GM23248 (cell line): ENCODE measurements around the gene CAMTA1.

ENCODE experiments used
- EZH2 ChIP-seq: fragments of 200-600 bp; sonication (generic); IDR thresholded peaks from 2 replicates; pipeline ENCODE4 v1.6.1; 2018; ENCODE audit warnings: antibody characterized with exemption, mild to moderate bottlenecking; ENCODE audit not compliant: insufficient read depth, poor library complexity, severe bottlenecking
- EZH2phosphoT487 ChIP-seq: fragments of 200-600 bp; sonication (generic); IDR thresholded peaks from 2 replicates; pipeline ENCODE4 v1.6.1; 2018; ENCODE audit warnings: antibody characterized with exemption, moderate library complexity, mild to moderate bottlenecking, low read depth; ENCODE audit not compliant: insufficient read depth

GRCh38 chr1:6862906-6863305 is 77.7 kb downstream of the CAMTA1 start:
- TF ChIP-seq EZH2phosphoT487 = no peak
- TF ChIP-seq EZH2 = no peak
